Measurements from ENCODE around the gene PHF8. TPM values are rescaled to one million over a fixed set of nuclear protein-coding genes. Genes with fewer than 3 reads are reported as not detected.

Gene PHF8
- total and polyA plus RNA-seq, 9 of the 15 experiments (the other 6 are each of a cell fraction or from before 2014, with no cell fraction given): 2.5 to 25.7 (median 12.1) TPM

GRCh38 chrX:54044126-54044876 lies at the start of gene PHF8 (continued):
- no peak for TF ChIP-seq TCFL5 (CRISPR knock-in tag; conservative IDR thresholded peaks at IDR 0.05)
- TF ChIP-seq CREB1 (IDR thresholded peaks at IDR 0.05): peak; percentile 81
- peak; percentile 79 for TF ChIP-seq CREB1 (CRISPR knock-in tag; IDR thresholded peaks at IDR 0.05)
- no peak for TF ChIP-seq ETS2 (tag; IDR thresholded peaks at IDR 0.05; ENCODE audit: borderline replicate concordance, poor library complexity, severe bottlenecking)
- peak; percentile 88 for TF ChIP-seq POLR2G (IDR thresholded peaks at IDR 0.05; ENCODE audit: low read depth, low read length)
- TF ChIP-seq L3MBTL2 (IDR thresholded peaks at IDR 0.05): peak; percentile 80
- TF ChIP-seq GTF2F1 (IDR thresholded peaks at IDR 0.05; ENCODE audit: low read depth, low read length): no peak
- no peak for TF ChIP-seq NCOA1 (IDR thresholded peaks at IDR 0.05; ENCODE audit: low read depth)
- no peak for TF ChIP-seq ARNT (IDR thresholded peaks at IDR 0.05)
- no peak for TF ChIP-seq E2F5 (CRISPR knock-in tag; IDR thresholded peaks at IDR 0.05)
- no peak for TF ChIP-seq KDM2B (CRISPR knock-in tag; IDR thresholded peaks at IDR 0.05)
- no peak for TF ChIP-seq ZNF408 (CRISPR knock-in tag; IDR thresholded peaks at IDR 0.05; ENCODE audit: low read depth)
- TF ChIP-seq ETS1 (conservative IDR thresholded peaks at IDR 0.05; ENCODE audit: control insufficient read depth, low read depth, low read length): peak; percentile 90
- no peak for TF ChIP-seq ATF6 (CRISPR knock-in tag; IDR thresholded peaks at IDR 0.05)
- peak; percentile 35 to 39 for TF ChIP-seq AFF1 (IDR thresholded peaks at IDR 0.05; ENCODE audit: low read depth in 1 of 2, partially characterized antibody in 2 of 2)
- TF ChIP-seq GTF3C2 (IDR thresholded peaks at IDR 0.05; ENCODE audit: borderline replicate concordance, extremely low read depth, insufficient read length): no peak

Measured in K562 (cell line).